ENCODE data around the gene AFF3. TPM values are rescaled to one million over a fixed set of nuclear protein-coding genes. Genes with fewer than 3 reads are reported as not detected.

Gene AFF3
- polyA plus RNA-seq, 1 donor (not counting 4 experiments of a cell fraction or from before 2014, with no cell fraction given) = not detected

DNA sequence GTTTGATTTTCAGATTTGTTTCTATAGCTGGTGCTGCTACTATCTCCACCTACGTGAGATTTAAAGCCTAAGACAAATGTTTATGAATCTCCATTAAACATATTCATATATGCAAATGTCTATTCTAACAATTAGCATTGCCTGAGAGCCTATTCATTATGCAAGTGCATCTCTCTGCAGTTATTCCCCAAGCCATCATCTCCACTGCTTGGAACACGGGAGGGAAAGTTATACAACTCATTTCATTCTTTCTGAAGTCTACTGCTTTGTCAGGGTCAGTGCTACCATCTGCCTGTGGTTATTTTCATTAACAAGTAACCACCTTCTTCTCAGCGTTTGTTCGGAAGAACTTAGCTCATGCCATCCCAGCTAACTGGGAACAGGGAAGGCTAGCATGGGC is 463.8 kb downstream of the AFF3 start:
- H4K20me1 ChIP-seq (ENCODE audit: control insufficient read depth, extremely low read depth, insufficient read depth, low read length) = no peaks in the 10 kb centered on the region
- H3K4me1 ChIP-seq (ENCODE audit: control insufficient read depth, extremely low read depth, insufficient read depth, low read length) = no peaks in the 10 kb centered on the region
- H3K4me3 ChIP-seq (ENCODE audit: control insufficient read depth in 2 of 3, extremely low read depth in 1 of 3, insufficient read depth in 2 of 3, low read depth in 1 of 3, low read length in 3 of 3) = no peak overlapping the region
- TF ChIP-seq, protein P1, sequence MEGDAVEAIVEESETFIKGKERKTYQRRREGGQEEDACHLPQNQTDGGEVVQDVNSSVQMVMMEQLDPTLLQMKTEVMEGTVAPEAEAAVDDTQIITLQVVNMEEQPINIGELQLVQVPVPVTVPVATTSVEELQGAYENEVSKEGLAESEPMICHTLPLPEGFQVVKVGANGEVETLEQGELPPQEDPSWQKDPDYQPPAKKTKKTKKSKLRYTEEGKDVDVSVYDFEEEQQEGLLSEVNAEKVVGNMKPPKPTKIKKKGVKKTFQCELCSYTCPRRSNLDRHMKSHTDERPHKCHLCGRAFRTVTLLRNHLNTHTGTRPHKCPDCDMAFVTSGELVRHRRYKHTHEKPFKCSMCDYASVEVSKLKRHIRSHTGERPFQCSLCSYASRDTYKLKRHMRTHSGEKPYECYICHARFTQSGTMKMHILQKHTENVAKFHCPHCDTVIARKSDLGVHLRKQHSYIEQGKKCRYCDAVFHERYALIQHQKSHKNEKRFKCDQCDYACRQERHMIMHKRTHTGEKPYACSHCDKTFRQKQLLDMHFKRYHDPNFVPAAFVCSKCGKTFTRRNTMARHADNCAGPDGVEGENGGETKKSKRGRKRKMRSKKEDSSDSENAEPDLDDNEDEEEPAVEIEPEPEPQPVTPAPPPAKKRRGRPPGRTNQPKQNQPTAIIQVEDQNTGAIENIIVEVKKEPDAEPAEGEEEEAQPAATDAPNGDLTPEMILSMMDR (optimal IDR thresholded peaks at IDR 0.05 in 1 of 3, IDR thresholded peaks at IDR 0.05 in 1 of 3, conservative IDR thresholded peaks at IDR 0.05 in 1 of 3; ENCODE audit: extremely low read depth in 1 of 3, insufficient read depth in 2 of 3, low read length in 3 of 3) = no peak
- TF ChIP-seq EZH2 (IDR thresholded peaks at IDR 0.05; ENCODE audit: low read length) = no peak
- FAIRE-seq = no peak
- H3K36me3 ChIP-seq (ENCODE audit: control insufficient read depth in 2 of 2, extremely low read depth in 1 of 2, insufficient read depth in 2 of 2, low read length in 2 of 2) = no peaks in the 10 kb centered on the region
- no peak for DNase-seq (ENCODE audit: low read depth, low spot score)
- H3K27me3 ChIP-seq (ENCODE audit: control insufficient read depth, extremely low read depth, insufficient read depth, low read length) = no peaks in the 10 kb centered on the region
- H3K27ac ChIP-seq (ENCODE audit: control insufficient read depth, insufficient read depth, low read length) = no peak overlapping the region
- H2AFZ ChIP-seq (ENCODE audit: control insufficient read depth, low read length) = no peak overlapping the region
- H3K9me3 ChIP-seq (ENCODE audit: control insufficient read depth, low read depth, low read length) = no peaks in the 10 kb centered on the region
- H3K9me1 ChIP-seq (ENCODE audit: control insufficient read depth, extremely low read depth, insufficient read depth, low read length) = no peaks in the 10 kb centered on the region
- H3K9ac ChIP-seq (ENCODE audit: control insufficient read depth, extremely low read depth, insufficient read depth, low read length) = no peak overlapping the region
- dilution Hi-C loops (cut with MboI; ENCODE audit: extremely low pct_ligation_motif_present, low sequenced_read_pairs) = no loop called here
- H3K79me2 ChIP-seq (ENCODE audit: control insufficient read depth, insufficient read depth, low read length) = no peaks in the 10 kb centered on the region
- no peak overlapping the region for H3K4me2 ChIP-seq (ENCODE audit: control insufficient read depth, extremely low read depth, insufficient read depth, low read depth, low read length)

DNA sequence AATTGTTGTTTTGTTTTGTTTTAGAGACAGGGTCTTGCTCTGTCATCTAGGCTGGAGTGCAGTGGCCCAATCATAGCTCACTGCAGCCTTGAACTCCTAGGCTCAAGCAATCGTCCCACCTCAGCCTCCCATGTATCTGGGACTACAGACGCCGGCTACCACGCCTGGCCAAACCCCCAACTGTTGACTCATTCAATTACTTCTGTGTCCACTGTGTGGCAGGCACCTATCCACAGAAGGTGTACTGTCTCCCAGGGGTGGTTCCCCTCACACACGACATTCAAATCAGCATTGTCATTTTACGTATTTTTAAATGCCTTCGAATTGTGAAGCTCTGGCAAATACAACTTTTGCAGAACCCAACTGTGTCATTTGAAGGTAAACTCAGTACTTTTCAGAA is 464.6 kb downstream of the AFF3 start:
- Histone ChIP-seq H3K9me1 (ENCODE audit: control insufficient read depth, extremely low read depth, insufficient read depth, low read length) (no peaks in the 10 kb centered on the region), H2AFZ (ENCODE audit: control insufficient read depth, low read length) (no peak overlapping the region), H3K9ac (ENCODE audit: control insufficient read depth, extremely low read depth, insufficient read depth, low read length) (no peak overlapping the region), H3K27me3 (ENCODE audit: control insufficient read depth, extremely low read depth, insufficient read depth, low read length) (no peaks in the 10 kb centered on the region), H4K20me1 (ENCODE audit: control insufficient read depth, extremely low read depth, insufficient read depth, low read length) (no peaks in the 10 kb centered on the region), H3K27ac (ENCODE audit: control insufficient read depth, insufficient read depth, low read length) (no peak overlapping the region), H3K4me1 (ENCODE audit: control insufficient read depth, extremely low read depth, insufficient read depth, low read length) (no peaks in the 10 kb centered on the region), H3K79me2 (ENCODE audit: control insufficient read depth, insufficient read depth, low read length) (no peaks in the 10 kb centered on the region), H3K36me3 (ENCODE audit: control insufficient read depth in 2 of 2, extremely low read depth in 1 of 2, insufficient read depth in 2 of 2, low read length in 2 of 2) (no peaks in the 10 kb centered on the region), H3K4me2 (ENCODE audit: control insufficient read depth, extremely low read depth, insufficient read depth, low read depth, low read length) (no peak overlapping the region), H3K9me3 (ENCODE audit: control insufficient read depth, low read depth, low read length) (no peaks in the 10 kb centered on the region), H3K4me3 (ENCODE audit: control insufficient read depth in 2 of 3, extremely low read depth in 1 of 3, insufficient read depth in 2 of 3, low read depth in 1 of 3, low read length in 3 of 3) (no peak overlapping the region)
- dilution Hi-C loops (cut with MboI; ENCODE audit: extremely low pct_ligation_motif_present, low sequenced_read_pairs) = no loop called here
- no peak for TF ChIP-seq EZH2 (IDR thresholded peaks at IDR 0.05; ENCODE audit: low read length)
- TF ChIP-seq, protein P1 (optimal IDR thresholded peaks at IDR 0.05 in 1 of 3, IDR thresholded peaks at IDR 0.05 in 1 of 3, conservative IDR thresholded peaks at IDR 0.05 in 1 of 3; ENCODE audit: extremely low read depth in 1 of 3, insufficient read depth in 2 of 3, low read length in 3 of 3) = no peak
- FAIRE-seq (no peak), DNase-seq (ENCODE audit: low read depth, low spot score) (no peak)

All from keratinocyte (primary cell).